HEK293T (cell line): ENCODE results near the gene DYNC1I1.

Experiments used
- CTCF ChIA-PET: fragments of 350-600 bp; formaldehyde crosslinking; extraction: SDS; loops from one replicate; lab custom pipeline; 2021; ENCODE audit warnings: antibody characterized with exemption, inconsistent platforms; lab: Yijun Ruan, JAX
- POLR2A ChIA-PET: fragments of 350-600 bp; formaldehyde crosslinking; extraction: SDS; loops from one replicate; lab custom pipeline; 2020; ENCODE audit warnings: antibody characterized with exemption, inconsistent platforms; lab: Yijun Ruan, JAX
- DNase-seq: peaks from one replicate; pipeline ENCODE4 v3.0.0; 2012; ENCODE audit warnings: mixed read lengths; ENCODE audit errors: extremely low spot score
- ARNT ChIP-seq: fragments of 450-650 bp; IDR thresholded peaks from 2 replicates; pipeline ENCODE4 v1.6.1; 2017; ENCODE audit warnings: mild to moderate bottlenecking
- BHLHE40 ChIP-seq: fragments of 450-650 bp; IDR thresholded peaks from 2 replicates; pipeline ENCODE4 v1.6.1; 2016; ENCODE audit warnings: mild to moderate bottlenecking, moderate library complexity, borderline replicate concordance
- CTBP1 ChIP-seq: fragments of 450-650 bp; IDR thresholded peaks from 2 replicates; pipeline ENCODE4 v1.6.1; 2016; ENCODE audit warnings: borderline replicate concordance
- ELF4 ChIP-seq: fragments of 450-650 bp; IDR thresholded peaks from 2 replicates; pipeline ENCODE4 v1.6.1; 2017; ENCODE audit warnings: antibody characterized with exemption
- FOXA1 ChIP-seq: fragments of 450-650 bp; IDR thresholded peaks from 2 replicates; pipeline ENCODE4 v1.6.1; 2016; ENCODE audit warnings: mild to moderate bottlenecking
- FOXK2 ChIP-seq: fragments of 450-650 bp; IDR thresholded peaks from 2 replicates; pipeline ENCODE4 v1.6.1; 2016; ENCODE audit warnings: mild to moderate bottlenecking
- FOXM1 ChIP-seq: fragments of 450-650 bp; IDR thresholded peaks from 2 replicates; pipeline ENCODE4 v1.6.1; 2017; ENCODE audit warnings: mild to moderate bottlenecking, borderline replicate concordance
- HDGF ChIP-seq: fragments of 450-650 bp; IDR thresholded peaks from 2 replicates; pipeline ENCODE4 v1.6.1; 2017; ENCODE audit warnings: antibody characterized with exemption, borderline replicate concordance
- L3MBTL2 ChIP-seq: fragments of 450-650 bp; conservative IDR thresholded peaks from 2 replicates; pipeline ENCODE4 v1.6.1; 2016; ENCODE audit warnings: mild to moderate bottlenecking
- LEF1 ChIP-seq: fragments of 450-650 bp; IDR thresholded peaks from 2 replicates; pipeline ENCODE4 v1.6.1; 2017; ENCODE audit warnings: mild to moderate bottlenecking, borderline replicate concordance
- NFRKB ChIP-seq: fragments of 450-650 bp; IDR thresholded peaks from 2 replicates; pipeline ENCODE4 v1.6.1; 2016; ENCODE audit warnings: mild to moderate bottlenecking, moderate library complexity
- SP1 ChIP-seq: fragments of 450-650 bp; IDR thresholded peaks from 2 replicates; pipeline ENCODE4 v1.6.1; 2017
- SUZ12 ChIP-seq: fragments of 450-650 bp; IDR thresholded peaks from 2 replicates; pipeline ENCODE4 v1.6.1; 2016; ENCODE audit warnings: mild to moderate bottlenecking
- TARDBP ChIP-seq: fragments of 450-650 bp; IDR thresholded peaks from 2 replicates; pipeline ENCODE4 v1.6.1; 2016
- ZNF384 ChIP-seq: fragments of 450-650 bp; IDR thresholded peaks from 2 replicates; pipeline ENCODE4 v1.6.1; 2016
- TF ChIP-seq, protein P1 (sequence below): fragments of 450-650 bp; IDR thresholded peaks from 2 replicates; pipeline ENCODE4 v1.6.1; 2016

Gene DYNC1I1

DNA sequence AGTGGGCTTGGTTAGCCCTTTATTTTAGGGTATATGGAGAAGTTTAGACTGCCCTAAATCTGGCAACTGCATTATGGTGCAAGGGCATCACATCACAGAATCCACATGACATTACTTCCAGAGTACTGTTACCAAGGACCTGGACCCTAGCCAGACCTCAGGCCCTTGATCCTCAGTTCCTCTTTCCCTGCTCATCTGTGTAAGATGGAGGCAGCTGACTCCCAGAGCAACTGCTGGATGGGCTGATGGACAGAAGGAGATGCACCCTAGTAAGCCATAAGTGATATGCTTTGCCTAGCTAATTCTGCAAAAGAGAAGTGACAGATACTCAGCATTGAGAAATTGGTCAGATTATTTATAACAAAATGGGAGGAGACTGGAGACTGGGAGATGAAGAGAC is 131.7 kb downstream of the DYNC1I1 start:
- TF ChIP-seq ZNF384 = no peak
- TF ChIP-seq NFRKB = no peak
- TF ChIP-seq L3MBTL2 = no peak
- no peak for TF ChIP-seq SP1
- no peak for TF ChIP-seq TARDBP
- ChIA-PET CTCF (no interaction called here), POLR2A (no interaction called here)
- no peak for DNase-seq

DNA sequence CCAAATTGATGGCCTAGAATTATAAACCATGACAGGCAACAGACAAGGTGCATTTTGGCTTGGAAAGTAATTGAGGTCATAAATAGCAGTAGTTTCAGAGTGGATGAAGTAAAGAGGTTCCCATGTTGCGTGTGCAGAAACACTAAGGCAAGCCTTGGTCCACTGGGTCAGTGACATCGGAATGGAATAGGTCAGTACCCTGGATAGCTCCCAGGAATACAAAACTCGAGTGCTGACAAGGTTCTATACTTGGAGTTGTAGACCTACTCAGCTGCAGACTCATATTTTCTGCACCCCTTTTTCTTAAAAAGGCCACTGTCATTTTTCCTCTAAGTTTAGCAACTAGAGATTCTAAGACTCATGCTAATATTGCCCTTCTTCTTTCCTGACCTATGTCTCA is 132.8 kb downstream of the DYNC1I1 start:
- POLR2A ChIA-PET = no interaction called here
- TF ChIP-seq TARDBP = no peak
- no peak for TF ChIP-seq SP1
- TF ChIP-seq SUZ12 = no peak
- TF ChIP-seq, protein P1, sequence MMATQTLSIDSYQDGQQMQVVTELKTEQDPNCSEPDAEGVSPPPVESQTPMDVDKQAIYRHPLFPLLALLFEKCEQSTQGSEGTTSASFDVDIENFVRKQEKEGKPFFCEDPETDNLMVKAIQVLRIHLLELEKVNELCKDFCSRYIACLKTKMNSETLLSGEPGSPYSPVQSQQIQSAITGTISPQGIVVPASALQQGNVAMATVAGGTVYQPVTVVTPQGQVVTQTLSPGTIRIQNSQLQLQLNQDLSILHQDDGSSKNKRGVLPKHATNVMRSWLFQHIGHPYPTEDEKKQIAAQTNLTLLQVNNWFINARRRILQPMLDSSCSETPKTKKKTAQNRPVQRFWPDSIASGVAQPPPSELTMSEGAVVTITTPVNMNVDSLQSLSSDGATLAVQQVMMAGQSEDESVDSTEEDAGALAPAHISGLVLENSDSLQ = no peak
- no peak for TF ChIP-seq ARNT
- no peak for TF ChIP-seq FOXK2
- DNase-seq = no peak
- CTCF ChIA-PET = no interaction called here

DNA sequence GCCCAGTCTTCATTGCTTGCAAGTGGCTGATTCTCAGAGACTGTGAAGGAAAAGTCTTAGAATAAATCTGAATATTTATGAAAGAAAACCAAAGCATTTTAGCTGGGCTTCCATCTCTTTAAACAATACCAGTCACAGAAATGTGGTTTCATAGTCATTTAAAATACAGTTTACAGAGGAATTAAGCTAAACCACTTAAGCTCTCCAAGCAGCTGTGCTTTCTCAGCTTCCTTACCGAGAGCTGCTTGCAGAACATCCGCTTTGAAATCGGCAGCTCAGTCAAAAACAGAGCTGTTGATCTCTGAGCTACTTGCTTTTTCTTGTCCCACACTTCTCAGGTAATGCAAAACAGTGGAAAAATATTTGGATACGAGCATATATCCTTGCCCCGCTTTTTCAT is 134.5 kb downstream of the DYNC1I1 start:
- no peak for DNase-seq
- POLR2A ChIA-PET = no interaction called here
- TF ChIP-seq TARDBP (no peak), LEF1 (no peak), FOXK2 (no peak), SP1 (no peak), FOXM1 (no peak)
- CTCF ChIA-PET = no interaction called here

DNA sequence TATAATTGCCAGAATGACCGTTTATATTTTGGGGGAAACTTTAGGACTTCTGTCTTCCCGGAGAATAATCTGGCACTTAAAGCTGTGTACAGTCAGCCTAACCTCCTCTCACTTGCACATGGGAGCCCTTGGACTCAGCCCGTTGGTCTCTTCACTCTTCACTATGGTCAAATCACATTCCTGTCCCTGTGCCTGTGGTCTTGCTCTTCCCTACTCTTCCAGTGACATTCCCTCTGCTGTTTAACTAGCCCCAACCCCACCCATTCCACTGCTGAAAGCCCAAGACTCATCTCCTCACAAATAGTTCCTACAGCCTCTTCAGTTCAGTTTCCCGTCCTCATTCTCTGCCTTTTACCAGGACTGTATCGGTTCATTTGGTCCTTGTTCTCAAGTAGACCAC is 135.0 kb downstream of the DYNC1I1 start:
- no peak for DNase-seq

DNA sequence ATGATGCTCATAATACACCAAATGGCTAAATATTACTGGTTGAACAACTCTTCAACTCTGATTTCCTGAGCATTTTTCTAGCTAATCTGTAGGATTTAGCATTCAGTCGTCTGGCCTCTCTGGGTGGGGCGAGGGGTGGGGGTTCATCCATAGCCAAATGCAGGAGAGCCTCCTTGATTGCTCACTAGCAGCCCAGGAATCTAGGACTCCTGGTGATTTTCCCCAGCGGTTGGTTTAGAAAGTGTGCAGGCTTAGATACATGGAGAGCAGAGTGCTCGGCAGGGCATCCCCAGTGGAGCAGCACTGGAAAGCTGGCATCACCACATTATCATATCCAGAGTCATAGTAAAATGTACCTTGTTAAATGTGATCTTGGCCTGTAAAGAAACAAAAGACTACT is 136.1 kb downstream of the DYNC1I1 start:
- ChIA-PET CTCF (no interaction called here), POLR2A (no interaction called here)
- no peak for TF ChIP-seq SP1
- TF ChIP-seq FOXA1 = no peak
- no peak for TF ChIP-seq LEF1
- no peak for TF ChIP-seq CTBP1
- TF ChIP-seq, protein P1 = no peak
- no peak for TF ChIP-seq L3MBTL2
- no peak for TF ChIP-seq FOXK2
- no peak for TF ChIP-seq FOXM1
- TF ChIP-seq ELF4 = no peak
- TF ChIP-seq HDGF = no peak
- no peak for TF ChIP-seq BHLHE40
- TF ChIP-seq TARDBP = no peak
- no peak for TF ChIP-seq ZNF384
- TF ChIP-seq SUZ12 = no peak
- TF ChIP-seq ARNT = no peak
- no peak for TF ChIP-seq NFRKB
- DNase-seq = no peak

More for the DNA sequence above, 135.0 kb downstream of the DYNC1I1 start:
- ChIA-PET POLR2A (no interaction called here), CTCF (no interaction called here)
- TF ChIP-seq SUZ12 = no peak
- TF ChIP-seq FOXK2 = no peak
- no peak for TF ChIP-seq HDGF
- TF ChIP-seq, protein P1 = no peak
- TF ChIP-seq BHLHE40 = no peak

DNA sequence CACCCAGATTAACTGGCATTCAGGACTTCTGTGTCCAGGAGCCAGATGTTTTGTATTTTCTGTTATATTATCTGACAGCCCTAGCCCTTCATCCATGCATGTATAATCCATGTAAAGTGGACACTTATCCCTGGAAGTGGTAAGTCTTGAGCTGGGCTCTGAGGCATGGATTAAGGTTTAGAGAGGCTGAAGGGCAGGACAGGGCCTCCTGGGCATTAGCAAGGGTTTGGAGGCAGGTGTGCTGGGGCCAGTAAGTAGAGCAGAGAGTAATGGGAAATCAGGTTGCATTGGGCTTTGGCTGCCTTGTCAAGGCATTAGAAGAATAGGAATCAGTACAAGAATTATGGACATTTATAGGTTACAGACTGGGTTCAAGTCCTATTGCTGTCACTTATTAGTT is 138.0 kb downstream of the DYNC1I1 start:
- CTCF ChIA-PET = interaction anchor here (0.7 to 1.3 kb wide), 3 partner anchors 39 to 275 kb away, joined by 3 to 8 read pairs (median 4); no protein-coding TSS in a partner anchor
- POLR2A ChIA-PET = no interaction called here
- no peak for DNase-seq

DNA sequence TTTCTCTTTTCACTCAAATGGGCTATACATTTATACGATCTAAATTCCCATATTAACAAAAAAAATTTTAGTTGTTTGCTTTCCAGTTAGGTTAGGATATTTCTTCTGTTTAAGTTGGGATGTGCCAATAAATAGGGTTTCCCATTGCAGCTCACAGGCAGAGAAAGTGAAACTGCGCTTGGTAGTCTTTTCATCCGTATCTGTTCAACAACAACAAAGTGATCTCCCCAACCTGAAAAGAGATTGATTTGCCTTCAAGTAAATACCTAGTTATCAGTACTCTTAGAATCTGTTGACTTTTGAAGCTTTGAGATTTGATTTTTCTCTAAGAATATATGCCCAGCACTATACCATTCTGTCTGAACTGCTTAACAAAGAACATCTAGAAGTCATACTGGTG is 143.4 kb downstream of the DYNC1I1 start:
- ChIA-PET POLR2A (no interaction called here), CTCF (interaction anchor here (0.6 to 4.8 kb wide), 8 partner anchors 9 to 1112 kb away, joined by 3 to 15 read pairs (median 3); partner anchors contain the start of gene DLX5)
- no peak for DNase-seq
- TF ChIP-seq FOXA1 (no peak), ARNT (no peak), FOXK2 (no peak), LEF1 (no peak), NFRKB (no peak), TARDBP (no peak), CTBP1 (no peak), L3MBTL2 (no peak), ELF4 (no peak)
- TF ChIP-seq, protein P1 = no peak

More for the DNA sequence above, 138.0 kb downstream of the DYNC1I1 start:
- no peak for TF ChIP-seq ZNF384
